HCT116 (cell line): ENCODE data around the gene KLHL34. TPM values are rescaled to one million over a fixed set of nuclear protein-coding genes. Genes with fewer than 3 reads are reported as not detected.

ENCODE experiments used
- ATAC-seq: fragments of 200-7000 bp; cut with Tn5 transposase; 2 replicates; pipeline ENCODE4 v1.9.1; 2020; ENCODE audit warnings: mild to moderate bottlenecking, moderate library complexity
- BruUV-seq: library from RNA; stranded (reverse); fragments of 400-500 nt; replicated peaks from 2 replicates; lab custom pipeline; 2021; lab: Mats Ljungman, UMichigan
- CTCF ChIA-PET: fragments of 300-600 bp; sonication (Branson Sonifier 250); formaldehyde crosslinking; loops from one replicate; lab custom pipeline; 2021; ENCODE audit warnings: antibody characterized with exemption; lab: Charles Lee
- POLR2A ChIA-PET: fragments of 300-600, 350-600 bp; sonication (Branson Sonifier 250); formaldehyde crosslinking; loops from one replicate; lab custom pipeline; 2021; ENCODE audit warnings: antibody characterized with exemption; lab: Charles Lee
- RAD21 ChIA-PET, 2 experiments: fragments of 300-600 bp; sonication (Branson Sonifier 250); formaldehyde crosslinking; loops; one replicate each; lab custom pipeline; 2023; ENCODE audit warnings: low total read pairs in 2 of 2; ENCODE audit not compliant: uncharacterized antibody in 2 of 2, unreplicated experiment in 2 of 2, low non-redundant PET in 1 of 2; lab: Charles Lee
- DNase-seq: peaks from one replicate; pipeline ENCODE4 v3.0.0-alpha.2; 2010; ENCODE audit warnings: low read depth, low spot score
- H2AFZ ChIP-seq: fragments of 200-600 bp; shearing (Covaris generic), sonication (generic); 2 replicates; pipeline ENCODE4 v1.6.1; 2017; ENCODE audit warnings: low read depth, mixed run types, mixed read lengths, antibody characterized with exemption, low read length; ENCODE audit not compliant: poor library complexity, severe bottlenecking
- H3K27ac ChIP-seq: 2 replicates; pipeline ENCODE4 v1.5.1; 2012; ENCODE audit warnings: low read depth, low read length
- H3K27me3 ChIP-seq: fragments of 200-600 bp; sonication (generic); 2 replicates; pipeline ENCODE4 v1.6.1; 2016; ENCODE audit warnings: mixed run types, low read length, mixed read lengths; ENCODE audit not compliant: insufficient read depth
- H3K36me3 ChIP-seq, 2 experiments: fragments of 200-500 bp in 1 of 2; fragments of 200-600 bp in 1 of 2; sonication (Bioruptor generic) in 1 of 2; sonication (generic) in 1 of 2; 2 replicates each; pipeline versions ENCODE4 v1.5.1 to v1.6.1; 2014 to 2016; ENCODE audit warnings: low read length in 2 of 2, inconsistent platforms in 1 of 2, mixed read lengths in 1 of 2, mixed run types in 1 of 2; ENCODE audit not compliant: insufficient read depth in 2 of 2, control insufficient read depth in 1 of 2
- H3K4me1 ChIP-seq, 2 experiments: fragments of 200-600 bp in 1 of 2; sonication (generic) in 1 of 2; 2 replicates each; pipeline versions ENCODE4 v1.5.1 to v1.6.1; 2012 to 2017; ENCODE audit warnings: low read length in 2 of 2, inconsistent platforms in 1 of 2, mild to moderate bottlenecking in 1 of 2, mixed read lengths in 1 of 2, mixed run types in 1 of 2, moderate library complexity in 1 of 2; ENCODE audit not compliant: insufficient read depth in 2 of 2, control insufficient read depth in 1 of 2
- H3K4me2 ChIP-seq: fragments of 200-600 bp; sonication (generic); 2 replicates; pipeline ENCODE4 v1.6.1; 2017; ENCODE audit warnings: mixed run types, low read length, mixed read lengths
- H3K4me3 ChIP-seq, 2 experiments: fragments of 200-600 bp in 1 of 2; sonication (generic) in 1 of 2; replicated peaks in 1 of 2; 2 replicates each; pipeline ENCODE4 v1.5.1; 2011 to 2016; ENCODE audit warnings: low read length in 2 of 2, control low read depth in 1 of 2, low read depth in 1 of 2, mild to moderate bottlenecking in 1 of 2, mixed read lengths in 1 of 2, mixed run types in 1 of 2
- H3K79me2 ChIP-seq: fragments of 200-600 bp; sonication (generic); 2 replicates; pipeline ENCODE4 v1.6.1; 2017; ENCODE audit warnings: mild to moderate bottlenecking, mixed run types, low read length, moderate library complexity, mixed read lengths; ENCODE audit not compliant: insufficient read depth
- H3K9ac ChIP-seq: fragments of 200-600 bp; sonication (generic); 2 replicates; pipeline ENCODE4 v1.6.1; 2016; ENCODE audit warnings: low read length, mixed read lengths
- H3K9me2 ChIP-seq: fragments of 200-600 bp; sonication (generic), shearing (Covaris generic); 2 replicates; pipeline ENCODE4 v1.6.1; 2017; ENCODE audit warnings: mixed run types, mild to moderate bottlenecking, moderate library complexity; ENCODE audit not compliant: insufficient read depth
- H3K9me3 ChIP-seq, 2 experiments: fragments of 200-500 bp in 1 of 2; fragments of 200-600 bp in 1 of 2; sonication (Bioruptor generic) in 1 of 2; sonication (generic) in 1 of 2; 2 replicates each; pipeline ENCODE4 v1.6.1; 2014 to 2017; ENCODE audit warnings: low read length in 2 of 2, mixed read lengths in 2 of 2, inconsistent platforms in 1 of 2, low read depth in 1 of 2, mild to moderate bottlenecking in 1 of 2, mixed run types in 1 of 2, moderate library complexity in 1 of 2; ENCODE audit not compliant: control insufficient read depth in 1 of 2, insufficient read depth in 1 of 2
- H4K20me1 ChIP-seq: fragments of 200-600 bp; sonication (generic), shearing (Covaris generic); 2 replicates; pipeline ENCODE4 v1.6.1; 2017; ENCODE audit warnings: mixed run types, mild to moderate bottlenecking, moderate library complexity; ENCODE audit not compliant: insufficient read depth
- CEBPB ChIP-seq: IDR thresholded peaks from 2 replicates; pipeline ENCODE4 v1.6.1; 2012; ENCODE audit warnings: low read depth
- EGR1 ChIP-seq: IDR thresholded peaks from 2 replicates; pipeline ENCODE4 v1.6.1; 2012; ENCODE audit warnings: low read depth
- EZH2phosphoT487 ChIP-seq: fragments of 200-600 bp; IDR thresholded peaks from 2 replicates; pipeline ENCODE4 v1.6.1; 2018; ENCODE audit warnings: antibody characterized with exemption, borderline replicate concordance
- JUND ChIP-seq: IDR thresholded peaks from 2 replicates; pipeline ENCODE4 v1.6.1; 2012
- RAD21 ChIP-seq: IDR thresholded peaks from 2 replicates; pipeline ENCODE4 v1.6.1; 2012; ENCODE audit warnings: low read depth, mild to moderate bottlenecking
- REST ChIP-seq: IDR thresholded peaks from 2 replicates; pipeline ENCODE4 v1.6.1; 2012; ENCODE audit warnings: low read depth
- SP1 ChIP-seq: IDR thresholded peaks from 2 replicates; pipeline ENCODE4 v1.6.1; 2012; ENCODE audit warnings: low read depth
- ZFX ChIP-seq: fragments of 450-650 bp; IDR thresholded peaks from 2 replicates; pipeline ENCODE4 v1.6.1; 2017
- intact Hi-C: fragments of 100-400 bp; cut with micrococcal nuclease; formaldehyde crosslinking; loops from 2 replicates; pipeline ENCODE4 v1.10.0; 2022
- total RNA-seq: library from RNA; stranded (reverse); gene quantifications from one replicate; pipeline ENCODE4 v1.2.1, GENCODE V29; 2021; ENCODE audit not compliant: unreplicated experiment

Gene KLHL34
- total RNA-seq, 1 experiment from 2014 or later, result not detected

DNA sequence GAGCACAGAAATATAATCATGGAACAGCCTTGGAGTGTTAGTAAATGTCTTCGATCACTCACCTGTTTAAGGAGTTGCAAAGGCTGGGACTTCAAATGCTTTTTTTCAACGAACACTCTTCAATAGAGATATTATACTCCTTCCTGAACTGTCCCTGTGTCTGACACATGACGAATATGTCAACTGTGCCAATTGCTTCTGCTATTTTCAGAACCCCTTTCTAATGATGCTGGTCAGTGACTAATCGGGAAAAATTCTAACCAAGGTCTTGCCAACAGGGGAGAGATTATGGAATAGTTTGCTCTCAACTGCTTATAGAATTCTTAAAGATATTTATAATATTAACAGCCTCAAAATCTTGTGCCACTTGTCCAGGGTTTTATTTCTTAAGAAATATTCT, 8.5 kb upstream of the KLHL34 start:
- no peaks in the 10 kb centered on the region for H3K9me2 ChIP-seq
- intact Hi-C loops, result no loop called here
- no peak overlapping the region for H3K4me2 ChIP-seq
- no peaks in the 10 kb centered on the region for H4K20me1 ChIP-seq
- no peak overlapping the region for H3K9ac ChIP-seq
- H3K27me3 ChIP-seq, result no peaks in the 10 kb centered on the region
- RAD21 ChIA-PET, result no interaction called here
- H3K9me3 ChIP-seq, result no peaks in the 10 kb centered on the region
- CTCF ChIA-PET, result no interaction called here
- no peaks in the 10 kb centered on the region for H3K79me2 ChIP-seq
- TF ChIP-seq EGR1, result no peak
- TF ChIP-seq EZH2phosphoT487, result no peak
- ATAC-seq, result no peak
- H3K27ac ChIP-seq, result no peak overlapping the region
- H2AFZ ChIP-seq, result no peak overlapping the region
- no peak for DNase-seq
- no peak overlapping the region for H3K4me3 ChIP-seq
- H3K4me1 ChIP-seq, result no peaks in the 10 kb centered on the region
- no TSS peak for BruUV-seq
- POLR2A ChIA-PET, result no interaction called here
- no peaks in the 10 kb centered on the region for H3K36me3 ChIP-seq

GRCh38 chrX:21666252-21666651, 8.1 kb upstream of the KLHL34 start:
- no peak for TF ChIP-seq JUND
- TF ChIP-seq CEBPB, result no peak
- TF ChIP-seq RAD21, result no peak
- no peak for TF ChIP-seq REST
- no peak for TF ChIP-seq ZFX
- no peak for TF ChIP-seq SP1

More at GRCh38 chrX:21666252-21666651, 8.1 kb upstream of the KLHL34 start:
- H2AFZ ChIP-seq, result no peak overlapping the region
- H3K36me3 ChIP-seq, result no peaks in the 10 kb centered on the region
- no peaks in the 10 kb centered on the region for H3K4me1 ChIP-seq
- H3K27me3 ChIP-seq, result no peaks in the 10 kb centered on the region
- no peaks in the 10 kb centered on the region for H3K9me3 ChIP-seq
- DNase-seq (no peak), ATAC-seq (no peak)
- no peak overlapping the region for H3K9ac ChIP-seq
- BruUV-seq, result no TSS peak
- no peaks in the 10 kb centered on the region for H3K79me2 ChIP-seq
- intact Hi-C loops, result no loop called here
- ChIA-PET CTCF (no interaction called here), RAD21 (no interaction called here), POLR2A (no interaction called here)
- H3K4me3 ChIP-seq, result no peak overlapping the region
- H3K4me2 ChIP-seq, result no peak overlapping the region
- no peaks in the 10 kb centered on the region for H3K9me2 ChIP-seq
- H3K27ac ChIP-seq, result no peak overlapping the region
- no peaks in the 10 kb centered on the region for H4K20me1 ChIP-seq
